Liver (tissue), 9 donors: ENCODE measurements around the gene PPAN. TPM values are rescaled to one million over a fixed set of nuclear protein-coding genes. Genes with fewer than 3 reads are reported as not detected.

ENCODE experiments used
- DNase-seq: peaks from one replicate; pipeline ENCODE4 v3.0.0-alpha.2; 2017; ENCODE audit warnings: low spot score
- H3K27ac ChIP-seq, 2 donors: one replicate each; pipeline ENCODE4 v1.7.0; 2013; ENCODE audit warnings: inconsistent platforms in 2 of 2, low read length in 2 of 2, control low read depth in 1 of 2, low read depth in 1 of 2, mild to moderate bottlenecking in 1 of 2
- H3K27me3 ChIP-seq, 4 donors: one replicate each; pipeline versions ENCODE4 v1.6.1 to v1.7.0; 2013; ENCODE audit warnings: low read length in 3 of 4, inconsistent platforms in 1 of 4, mild to moderate bottlenecking in 1 of 4, moderate library complexity in 1 of 4; ENCODE audit not compliant: control insufficient read depth in 4 of 4, insufficient read depth in 4 of 4
- H3K36me3 ChIP-seq, 4 donors: one replicate each; pipeline versions ENCODE4 v1.6.1 to v1.7.0; 2013; ENCODE audit warnings: low read length in 3 of 4, mild to moderate bottlenecking in 3 of 4, low read depth in 1 of 4, moderate library complexity in 1 of 4; ENCODE audit not compliant: control insufficient read depth in 4 of 4, insufficient read depth in 3 of 4
- H3K4me1 ChIP-seq, 4 donors: one replicate each; pipeline versions ENCODE4 v1.6.1 to v1.7.0; 2013; ENCODE audit warnings: low read length in 3 of 4, mild to moderate bottlenecking in 3 of 4, moderate library complexity in 1 of 4; ENCODE audit not compliant: control insufficient read depth in 4 of 4, insufficient read depth in 4 of 4
- H3K4me3 ChIP-seq, 3 donors: one replicate each; pipeline versions ENCODE4 v1.6.1 to v1.7.0; 2013; ENCODE audit warnings: low read length in 3 of 3, control low read depth in 1 of 3, low read depth in 1 of 3, mild to moderate bottlenecking in 1 of 3
- H3K9ac ChIP-seq, 2 donors: one replicate each; pipeline ENCODE4 v1.7.0; 2013; ENCODE audit warnings: low read length in 2 of 2, mild to moderate bottlenecking in 2 of 2, moderate library complexity in 2 of 2, control low read depth in 1 of 2, low read depth in 1 of 2
- H3K9me3 ChIP-seq, 4 donors: one replicate each; pipeline versions ENCODE4 v1.6.1 to v1.7.0; 2013; ENCODE audit warnings: low read length in 3 of 4; ENCODE audit not compliant: control insufficient read depth in 4 of 4
- CTCF ChIP-seq: fragments of 150-350 bp; IDR thresholded peaks from 2 replicates; pipeline ENCODE4 v1.5.1; 2017; ENCODE audit warnings: improper control_type of control experiment, low read depth, low read length; ENCODE audit not compliant: missing input control
- GABPA ChIP-seq, 2 donors: IDR thresholded peaks in 1 of 2; conservative IDR thresholded peaks in 1 of 2; 2 replicates each; pipeline ENCODE4 v1.6.1; 2016; ENCODE audit warnings: antibody characterized with exemption in 2 of 2, mild to moderate bottlenecking in 1 of 2, moderate library complexity in 1 of 2
- HNF4A ChIP-seq, 2 donors: conservative IDR thresholded peaks; 2 replicates each; pipeline ENCODE4 v1.6.1; 2016; ENCODE audit warnings: antibody characterized with exemption in 2 of 2, mild to moderate bottlenecking in 2 of 2
- HNF4G ChIP-seq: IDR thresholded peaks from 2 replicates; pipeline ENCODE4 v1.6.1; 2016; ENCODE audit warnings: antibody characterized with exemption
- JUND ChIP-seq, 2 donors: IDR thresholded peaks; 2 replicates each; pipeline ENCODE4 v1.6.1; 2016; ENCODE audit warnings: antibody characterized with exemption in 2 of 2
- NR2F2 ChIP-seq: IDR thresholded peaks from 2 replicates; pipeline ENCODE4 v1.6.1; 2016; ENCODE audit warnings: antibody characterized with exemption
- REST ChIP-seq: IDR thresholded peaks from 2 replicates; pipeline ENCODE4 v1.6.1; 2016; ENCODE audit warnings: antibody characterized with exemption, mild to moderate bottlenecking
- RXRA ChIP-seq, 2 donors: IDR thresholded peaks; 2 replicates each; pipeline ENCODE4 v1.6.1; 2017 to 2018; ENCODE audit warnings: antibody characterized with exemption in 2 of 2, mild to moderate bottlenecking in 1 of 2
- SP1 ChIP-seq: IDR thresholded peaks from 2 replicates; pipeline ENCODE4 v1.6.1; 2018; ENCODE audit warnings: antibody characterized with exemption, mild to moderate bottlenecking
- TAF1 ChIP-seq: conservative IDR thresholded peaks from 2 replicates; pipeline ENCODE4 v1.6.1; 2016; ENCODE audit warnings: antibody characterized with exemption, mild to moderate bottlenecking
- YY1 ChIP-seq: IDR thresholded peaks from 2 replicates; pipeline ENCODE4 v1.6.1; 2016; ENCODE audit warnings: antibody characterized with exemption, mild to moderate bottlenecking
- ZBTB33 ChIP-seq: IDR thresholded peaks from 2 replicates; pipeline ENCODE4 v1.6.1; 2016; ENCODE audit warnings: antibody characterized with exemption
- WGBS: extraction: QIAGEN DNeasy Blood & Tissue Kit; methylation state at CpG from one replicate; pipeline ENCODE4 v1.1.7; 2013; 5-methylcytosine and 5-hydroxymethylcytosine counted together
- polyA plus RNA-seq, 2 donors: library from polyadenylated mRNA; stranded (reverse) in 1 of 2; unstranded in 1 of 2; fragments of 200-250 nt in 1 of 2; fragments of >200 nt in 1 of 2; fragmentation: Nextera tagmentation in 1 of 2; extraction: Ambion mirVana in 1 of 2; gene quantifications; one replicate each; pipeline versions ENCODE4 v1.2.1 to v1.2.3, GENCODE V29; 2013 to 2015
- total RNA-seq, 2 donors: library from RNA; depleted of rRNA; stranded (reverse); fragments of >200 nt; gene quantifications; one replicate each; pipeline ENCODE4 v1.2.3, GENCODE V29; 2014
- TF ChIP-seq, protein P1 (sequence below): IDR thresholded peaks from 2 replicates; pipeline ENCODE4 v1.6.1; 2016; ENCODE audit warnings: antibody characterized with exemption
- donor health status: healthy.
- donor health status: healthy.
- donor health status: healthy.
- donor health status: healthy.
- donor health status: healthy.

PPAN gene
- total and polyA plus RNA-seq, 4 donors: 10.1 to 20.7 (median 14.2) TPM

DNA sequence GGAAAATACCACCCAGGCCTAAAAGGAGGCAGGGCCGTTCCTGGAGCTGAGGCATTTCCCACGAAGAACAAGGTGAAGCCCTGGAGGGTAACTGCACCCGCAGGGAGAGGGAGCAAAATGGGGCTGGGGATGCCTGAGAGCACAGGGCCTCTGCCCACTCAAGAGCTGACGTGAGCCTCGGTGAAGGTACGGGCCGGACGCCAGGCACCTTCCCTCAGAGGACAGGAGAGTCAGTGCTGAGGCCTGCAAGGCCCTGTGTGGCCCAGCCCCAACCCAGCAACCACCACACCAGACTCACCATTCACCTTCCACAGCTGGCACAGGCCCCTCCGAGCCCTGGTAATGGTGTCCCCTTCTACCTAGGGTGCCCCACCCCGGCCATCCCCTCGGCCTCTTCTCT is 52.3 kb downstream of the PPAN start:
- Histone ChIP-seq H3K27ac (no peak overlapping the region), H3K36me3 (peaks cover 15 to 73% (median 27%) of the 10 kb centered on the region in 4 donors), H3K9ac (no peak overlapping the region), H3K4me1 (no peaks in the 10 kb centered on the region), H3K4me3 (no peak overlapping the region), H3K27me3 (no peaks in the 10 kb centered on the region), H3K9me3 (no peaks in the 10 kb centered on the region)
- TF ChIP-seq SP1: no peak
- no peak for TF ChIP-seq TAF1
- no peak for TF ChIP-seq YY1
- no peak for TF ChIP-seq ZBTB33
- TF ChIP-seq HNF4G: no peak
- no peak for TF ChIP-seq HNF4A (conservative IDR thresholded peaks at IDR 0.05)
- no peak for TF ChIP-seq NR2F2
- no peak for TF ChIP-seq JUND (IDR thresholded peaks at IDR 0.05)
- no peak for TF ChIP-seq GABPA (IDR thresholded peaks at IDR 0.05 in 1 of 2, conservative IDR thresholded peaks at IDR 0.05 in 1 of 2)
- TF ChIP-seq, protein P1, sequence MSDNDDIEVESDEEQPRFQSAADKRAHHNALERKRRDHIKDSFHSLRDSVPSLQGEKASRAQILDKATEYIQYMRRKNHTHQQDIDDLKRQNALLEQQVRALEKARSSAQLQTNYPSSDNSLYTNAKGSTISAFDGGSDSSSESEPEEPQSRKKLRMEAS: no peak
- TF ChIP-seq CTCF: no peak
- TF ChIP-seq RXRA (IDR thresholded peaks at IDR 0.05): no peak
- TF ChIP-seq REST: no peak
- 97% methylated on average over 11 of the region's 11 CpGs for WGBS
- no peak for DNase-seq

DNA sequence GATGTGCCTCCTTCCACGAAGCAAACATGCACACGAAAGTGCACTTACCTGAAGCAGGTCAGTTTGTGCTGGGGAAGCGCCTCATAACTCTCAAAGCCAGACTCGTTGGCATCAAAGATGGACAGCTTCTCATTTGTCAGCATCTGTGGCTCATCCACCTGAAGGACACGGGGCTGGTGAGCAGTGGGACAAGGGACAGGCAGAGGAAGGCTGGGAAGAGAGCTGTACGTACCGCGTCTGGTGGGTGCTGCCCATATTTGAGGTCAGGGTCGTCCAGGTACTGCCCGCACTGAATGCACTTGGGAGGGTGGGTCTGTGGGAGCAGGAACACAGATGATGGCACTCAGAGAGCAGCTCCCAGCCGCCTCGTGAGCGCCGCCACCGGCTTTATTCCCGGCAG is 53.4 kb downstream of the PPAN start:
- no peaks in the 10 kb centered on the region for H3K27me3 ChIP-seq
- no peaks in the 10 kb centered on the region for H3K4me1 ChIP-seq
- no peak overlapping the region for H3K4me3 ChIP-seq
- no peaks in the 10 kb centered on the region for H3K9me3 ChIP-seq
- DNase-seq: no peak
- WGBS: 94% methylated on average over 16 of the region's 16 CpGs
- no peak overlapping the region for H3K9ac ChIP-seq
- TF ChIP-seq CTCF (no peak), REST (no peak), GABPA (IDR thresholded peaks at IDR 0.05 in 1 of 2, conservative IDR thresholded peaks at IDR 0.05 in 1 of 2) (no peak), TAF1 (no peak)
- TF ChIP-seq, protein P1: no peak
- H3K27ac ChIP-seq: no peak overlapping the region
- peaks cover 8 to 64% (median 23%) of the 10 kb centered on the region in 4 donors for H3K36me3 ChIP-seq
